Cardiac septum (tissue), 1 donor: ENCODE data around the gene ITPR2. TPM values are rescaled to one million over a fixed set of nuclear protein-coding genes. Genes with fewer than 3 reads are reported as not detected.

Experiments used
- DNase-seq: peaks from one replicate; pipeline ENCODE4 v3.0.0-alpha.2; 2020; ENCODE audit warnings: low spot score
- intact Hi-C: fragments of 100-400 bp; cut with DNase I; formaldehyde crosslinking; loops from one replicate; pipeline ENCODE4 v1.14.0; 2022
- total RNA-seq: library from RNA; stranded (reverse); fragmentation: NEBNext Ultra II Directional; extraction: Animal tissue kit (Norgen Biotek cat#: 25700); gene quantifications from one replicate; pipeline ENCODE4 v1.2.1, GENCODE V29; 2021
- donor health status: DM: no; HTN: no; CAD: no.

The ITPR2 gene
- total RNA-seq, 1 donor from 2014 or later: 20.9 TPM

DNA sequence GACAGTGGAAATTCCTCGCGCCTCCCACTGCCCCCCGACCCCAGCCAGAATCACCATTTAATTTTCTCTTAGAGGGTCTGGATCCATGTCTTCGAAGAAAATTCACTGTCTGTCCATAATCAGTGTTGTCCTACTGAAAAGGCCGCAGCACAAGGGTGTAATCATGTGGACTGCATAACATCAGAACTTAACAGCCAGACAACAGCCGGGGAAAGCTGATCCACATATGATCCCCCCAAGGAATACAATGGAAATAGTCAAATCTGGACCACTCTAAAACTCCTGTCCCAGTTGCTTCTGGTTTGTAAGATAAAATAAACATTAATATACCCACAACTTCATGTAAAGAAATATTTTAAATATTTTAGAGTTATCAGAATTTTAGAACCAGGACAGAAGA, 460.1 kb downstream of the ITPR2 start:
- intact Hi-C loops: no loop called here
- DNase-seq: no peak

DNA sequence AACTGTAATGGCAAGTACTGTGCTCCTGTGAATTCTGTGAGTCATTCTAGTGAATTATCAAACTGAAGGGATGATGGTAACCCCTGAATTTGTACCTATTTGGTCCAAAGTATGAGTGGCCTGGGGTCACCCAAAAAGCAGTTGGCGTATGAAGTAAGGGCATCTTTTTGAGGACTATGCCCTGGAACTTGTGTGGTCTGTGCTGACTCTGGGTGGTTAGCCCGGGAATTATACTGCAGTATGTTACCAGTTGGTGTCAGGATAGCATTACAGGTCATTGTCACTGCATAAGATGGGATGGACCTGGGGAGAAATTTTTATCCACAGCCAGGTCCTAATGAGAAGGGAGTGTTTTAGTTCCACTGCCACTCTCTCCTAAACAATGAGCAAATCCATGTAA, 462.9 kb downstream of the ITPR2 start:
- intact Hi-C loops: no loop called here
- no peak for DNase-seq

DNA sequence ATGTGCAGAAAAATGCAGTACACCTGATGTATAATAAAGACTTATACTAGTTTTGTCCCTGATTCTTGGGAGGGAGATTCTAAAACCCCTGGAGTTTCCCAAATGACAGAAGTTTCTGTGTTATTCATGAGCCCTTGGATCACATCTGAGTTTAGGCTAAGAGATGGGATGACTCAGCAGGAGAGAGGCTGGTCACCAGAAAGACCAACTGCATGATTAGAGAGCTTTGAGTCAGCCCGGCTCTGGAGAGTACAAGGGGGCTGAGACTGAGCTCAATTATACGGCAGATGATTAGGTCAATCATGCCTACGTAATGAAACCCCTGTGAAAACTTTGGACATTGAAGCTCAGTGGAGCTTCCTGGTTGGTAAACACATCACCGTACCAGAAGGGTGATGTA, 463.4 kb downstream of the ITPR2 start:
- intact Hi-C loops: no loop called here
- no peak for DNase-seq

DNA sequence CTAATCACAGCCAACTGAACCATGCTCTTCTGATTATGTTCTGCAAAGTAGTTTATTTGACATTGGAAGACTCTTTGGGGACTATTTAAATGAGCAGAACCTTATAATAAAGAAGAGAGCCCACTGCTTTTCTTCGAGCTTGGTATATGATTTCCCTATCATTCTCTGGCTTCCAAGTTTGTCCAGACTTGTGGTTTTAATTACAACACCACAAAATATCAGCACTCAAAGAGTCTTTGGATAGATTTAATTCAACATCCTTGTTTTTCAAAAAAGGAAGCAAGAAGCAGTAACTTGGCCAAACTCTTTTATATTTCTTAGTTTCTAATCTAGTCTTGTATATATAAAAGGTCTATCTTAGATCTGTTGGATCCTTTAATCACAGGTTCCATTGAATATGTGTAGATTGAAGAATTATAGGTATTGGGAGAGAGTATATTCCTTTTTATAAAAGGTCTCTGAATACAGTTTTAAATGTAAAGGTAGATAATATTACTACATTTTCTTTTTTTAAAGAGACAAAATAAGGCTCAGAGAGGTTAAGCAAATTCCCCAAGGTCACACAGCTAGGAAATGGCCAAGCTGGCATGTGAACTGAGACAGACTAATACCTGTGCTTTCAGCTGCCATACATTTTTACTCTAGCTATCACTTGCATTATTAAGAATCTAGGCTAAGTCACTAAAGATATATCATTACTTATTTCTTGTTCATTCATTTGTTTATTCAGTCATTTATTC, 464.8 kb downstream of the ITPR2 start:
- DNase-seq: no peak
- intact Hi-C loops: no loop called here

DNA sequence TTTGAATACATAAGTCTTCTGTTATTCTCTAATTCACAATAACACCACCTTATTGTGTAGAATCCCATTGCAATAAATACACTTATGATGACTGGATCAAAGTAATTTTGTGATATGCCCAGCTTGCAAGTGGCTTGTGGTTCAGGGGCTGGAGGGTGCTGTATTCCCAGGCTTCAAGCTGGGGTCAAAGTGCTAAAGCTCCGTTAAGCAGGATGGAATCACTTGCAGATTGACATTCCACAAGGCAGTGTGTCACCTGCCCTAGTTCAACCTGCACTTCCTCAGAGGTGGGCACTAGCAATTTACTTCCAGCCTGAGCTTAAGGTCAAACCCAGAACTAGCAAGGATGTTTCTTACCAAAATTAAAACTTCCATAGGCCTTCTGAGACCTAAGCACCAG, 471.0 kb downstream of the ITPR2 start:
- intact Hi-C loops: no loop called here
- DNase-seq: no peak

DNA sequence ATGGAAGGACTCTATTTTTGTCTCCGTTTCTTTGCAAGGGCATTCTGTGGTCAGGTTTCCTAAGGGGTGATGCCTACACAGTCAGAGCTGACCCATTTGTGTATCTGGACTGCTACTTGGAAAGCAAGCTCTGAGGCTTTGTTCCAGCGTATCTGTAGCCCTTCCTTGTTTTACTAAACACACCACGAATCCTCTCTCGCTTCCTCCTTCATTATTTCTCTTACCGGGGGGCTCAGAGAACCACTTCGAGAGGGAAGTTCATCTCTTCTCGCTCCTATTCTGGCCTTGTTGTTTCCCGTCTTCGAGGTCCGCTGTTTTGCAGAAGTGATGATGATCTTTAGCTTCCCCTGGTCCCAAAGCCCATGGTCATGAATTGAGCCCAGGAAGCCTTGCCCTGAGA, 472.9 kb downstream of the ITPR2 start:
- intact Hi-C loops: no loop called here

DNA sequence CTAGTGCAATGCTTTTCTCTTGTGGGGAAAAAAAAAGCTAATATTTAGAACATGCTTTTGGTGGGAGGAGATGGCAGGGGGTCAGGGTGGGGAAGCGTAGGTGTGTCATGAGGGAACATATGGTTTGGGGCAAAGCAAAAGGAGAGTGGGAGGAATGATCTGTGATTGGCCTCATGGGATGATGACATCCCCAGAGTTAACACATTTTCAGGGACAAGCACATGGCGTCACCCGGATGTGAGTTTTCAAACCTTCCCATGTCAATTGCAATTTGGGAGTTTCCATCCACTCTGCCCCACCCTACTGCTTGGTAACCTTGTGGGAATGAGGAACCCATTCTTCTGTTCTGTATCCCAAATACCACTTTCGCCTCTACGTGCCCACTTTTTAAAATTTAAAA, 473.4 kb downstream of the ITPR2 start:
- intact Hi-C loops: no loop called here
- no peak for DNase-seq

More for the DNA sequence above, 472.9 kb downstream of the ITPR2 start:
- no peak for DNase-seq

DNA sequence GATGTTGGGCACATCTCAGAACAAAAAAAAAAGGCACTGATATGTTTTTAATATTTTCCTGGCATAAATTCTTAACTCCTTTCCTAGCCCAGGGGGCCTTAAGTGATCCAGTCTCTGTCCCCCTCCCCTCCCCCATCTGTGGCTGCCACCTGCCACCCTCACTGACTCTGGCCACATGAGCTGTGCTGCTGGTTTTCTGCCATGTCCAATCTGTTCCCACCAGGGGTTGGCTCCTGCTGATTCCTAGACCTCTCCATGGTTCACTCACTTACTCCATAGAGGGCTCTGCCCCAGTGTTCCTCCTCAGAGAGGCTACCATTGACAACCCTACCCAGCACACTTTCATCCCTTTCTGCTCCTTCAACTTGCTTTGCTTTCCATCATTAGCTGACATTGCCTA, 474.3 kb downstream of the ITPR2 start:
- intact Hi-C loops: no loop called here
- no peak for DNase-seq

DNA sequence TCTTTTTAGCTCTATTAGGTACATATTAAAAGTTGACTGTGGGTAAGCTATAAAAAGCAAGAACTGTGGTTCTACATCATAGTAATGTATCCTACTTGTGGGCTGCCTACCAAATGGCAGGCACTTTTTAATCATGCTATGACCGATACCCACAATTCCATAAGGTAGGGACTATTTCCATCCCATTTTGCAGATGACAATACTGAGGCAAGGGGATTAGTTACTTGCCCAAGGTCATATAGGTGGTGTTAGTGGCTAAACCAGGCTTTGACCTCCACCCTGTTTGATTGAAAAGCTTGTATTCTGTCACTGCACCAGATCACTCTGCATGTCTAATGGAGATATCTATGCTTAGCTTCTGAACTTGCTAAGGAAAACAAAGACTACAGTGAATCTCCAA, 485.7 kb downstream of the ITPR2 start:
- intact Hi-C loops: no loop called here
- no peak for DNase-seq

DNA sequence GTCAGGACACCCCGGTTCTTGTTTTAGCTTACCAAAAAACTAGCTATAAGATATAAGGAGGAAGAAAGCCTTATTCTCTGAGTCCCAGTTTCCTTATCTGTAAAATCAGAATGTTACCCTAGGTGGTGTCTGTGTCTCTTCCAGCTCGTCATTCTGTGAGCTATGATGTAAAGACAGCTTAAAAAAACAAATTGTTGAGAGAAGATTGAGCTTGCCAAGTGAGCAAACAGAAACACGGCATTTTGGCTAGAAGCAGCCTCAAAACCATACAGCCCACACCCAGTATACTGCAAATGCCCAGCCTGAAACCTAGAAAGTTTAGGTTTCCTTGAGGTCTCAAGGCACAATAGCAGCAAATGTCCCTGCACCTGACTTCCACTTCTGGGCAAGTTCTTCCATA, 486.3 kb downstream of the ITPR2 start:
- intact Hi-C loops: no loop called here
- DNase-seq: no peak

DNA sequence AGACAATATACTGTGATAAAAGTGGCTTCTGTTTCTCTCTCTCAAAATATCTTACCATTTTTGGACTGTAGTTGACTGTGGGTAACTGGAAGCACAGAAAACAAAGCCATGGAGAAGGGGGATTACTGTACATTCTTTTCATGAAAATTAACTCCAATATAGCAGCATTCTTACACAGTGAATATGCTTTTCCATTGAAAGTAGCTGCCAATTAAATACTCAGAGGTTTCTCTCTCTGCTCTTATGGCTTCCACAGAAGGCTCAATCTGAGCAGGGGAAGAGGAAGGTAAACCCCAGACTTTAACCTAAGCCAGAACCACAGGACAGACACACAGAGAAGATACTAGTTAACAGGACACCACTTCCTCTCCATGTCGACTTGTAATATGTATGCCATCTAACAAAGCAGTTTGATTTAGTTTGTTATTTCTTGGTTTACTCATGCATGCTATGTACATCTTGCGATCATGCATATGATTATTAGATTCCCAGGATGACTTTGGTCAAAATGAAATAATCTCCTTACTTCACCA, 487.5 kb downstream of the ITPR2 start:
- intact Hi-C loops: no loop called here
- DNase-seq: no peak

DNA sequence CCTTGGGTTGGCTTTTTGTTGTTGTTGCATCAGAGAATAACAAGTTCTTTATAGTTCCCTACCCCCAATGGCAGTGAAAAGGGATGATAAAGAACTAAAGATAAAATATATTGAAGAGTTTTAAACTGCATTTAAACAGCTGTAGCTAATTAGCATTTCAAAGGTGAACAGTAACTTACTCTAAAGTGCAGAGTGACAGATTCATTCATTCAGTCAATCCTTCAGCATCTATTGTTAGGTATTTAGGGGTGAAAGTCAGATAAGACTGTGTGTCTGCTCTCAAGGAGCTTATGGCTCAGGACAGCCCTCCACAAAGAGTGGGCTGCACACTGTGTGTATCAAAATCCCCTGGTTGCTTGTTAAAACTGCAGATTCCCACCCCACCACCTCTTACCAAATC, 491.5 kb downstream of the ITPR2 start:
- intact Hi-C loops: no loop called here

DNA sequence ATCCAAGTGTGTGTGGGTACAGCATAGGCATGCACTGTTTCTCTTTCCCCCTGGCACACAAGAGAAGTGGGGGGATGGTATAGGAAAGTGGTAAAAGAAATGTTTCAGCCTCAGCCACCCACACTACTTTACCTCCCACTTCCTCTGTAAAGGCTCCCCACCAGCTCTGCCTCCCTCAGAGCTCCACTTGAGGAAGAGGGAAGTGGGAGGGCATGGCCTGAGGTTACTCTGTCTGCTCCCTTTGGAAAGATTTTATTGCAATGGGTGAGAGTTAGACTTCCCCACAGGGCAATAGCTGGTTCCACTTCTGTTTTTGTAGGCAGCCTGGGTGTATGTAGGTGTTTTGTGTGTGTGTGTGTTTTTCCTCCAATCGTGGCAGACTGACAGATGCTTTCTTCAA, 492.3 kb downstream of the ITPR2 start:
- DNase-seq: no peak
- intact Hi-C loops: no loop called here

More for the DNA sequence above, 491.5 kb downstream of the ITPR2 start:
- no peak for DNase-seq

DNA sequence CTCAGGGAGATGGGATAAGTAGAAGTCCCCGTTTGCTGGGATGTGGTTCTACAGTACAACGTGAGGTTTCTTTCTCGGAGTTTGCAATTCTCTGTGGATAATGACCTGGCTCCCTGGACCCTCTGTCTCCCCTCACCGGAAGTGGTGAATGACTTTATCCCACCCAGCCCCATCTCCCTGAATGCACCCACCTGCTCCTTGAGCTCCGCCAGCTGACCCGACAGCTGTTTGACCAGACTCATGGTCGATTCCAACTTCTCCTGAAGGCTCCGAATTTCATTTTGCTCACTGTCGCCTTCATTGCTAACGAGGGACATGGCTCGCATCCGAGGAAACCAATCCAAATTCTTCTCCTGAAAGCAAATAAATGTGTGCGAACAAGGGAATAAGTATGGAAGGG, 493.0 kb downstream of the ITPR2 start:
- intact Hi-C loops: no loop called here

DNA sequence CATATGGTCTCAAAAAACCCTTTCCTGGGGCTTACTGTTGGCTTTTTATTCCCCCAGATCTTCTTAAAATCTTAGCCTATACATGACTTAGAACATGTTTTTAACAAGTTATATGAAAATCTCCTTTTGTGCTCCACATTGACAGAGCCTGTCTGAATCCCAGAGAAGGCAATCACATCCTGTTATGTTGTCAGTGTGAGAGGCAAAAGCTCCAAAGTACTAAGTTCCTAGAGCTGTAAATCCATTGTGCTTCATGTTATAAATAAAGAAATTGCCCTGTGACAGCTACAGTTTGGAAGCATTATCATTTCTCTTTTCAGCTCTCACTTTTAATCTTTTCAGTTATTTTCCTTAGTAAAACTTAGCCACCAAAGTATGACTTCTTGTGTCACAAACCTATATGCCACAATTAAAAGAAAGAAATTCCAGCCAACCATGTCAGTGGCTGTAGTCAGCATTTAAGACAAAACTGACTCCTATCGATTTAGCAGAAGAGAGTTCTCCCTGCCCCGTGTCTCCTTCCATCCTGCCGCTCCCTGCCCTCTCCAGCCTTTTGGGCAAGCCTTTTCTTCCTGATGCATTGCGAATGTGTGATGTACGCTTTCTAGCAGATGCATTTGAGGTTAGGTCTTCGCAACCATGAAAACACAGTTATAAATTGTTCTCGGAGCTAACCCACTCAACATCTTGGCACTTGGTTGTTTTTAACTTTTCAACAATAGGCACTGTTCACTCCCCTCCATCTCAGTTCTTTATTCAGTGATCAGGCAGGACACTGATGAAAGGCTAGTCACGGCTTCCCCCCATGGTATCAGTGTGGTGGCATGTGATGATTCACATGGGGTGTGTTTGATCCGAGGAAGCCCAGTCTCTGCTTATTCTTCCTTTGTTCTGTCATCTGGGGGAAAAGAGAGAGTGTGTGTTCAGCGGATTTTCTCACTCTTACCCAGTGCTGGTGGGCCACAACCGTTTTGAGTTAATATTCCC, 494.1 kb downstream of the ITPR2 start:
- DNase-seq: no peak
- intact Hi-C loops: no loop called here

More for the DNA sequence above, 493.0 kb downstream of the ITPR2 start:
- no peak for DNase-seq

DNA sequence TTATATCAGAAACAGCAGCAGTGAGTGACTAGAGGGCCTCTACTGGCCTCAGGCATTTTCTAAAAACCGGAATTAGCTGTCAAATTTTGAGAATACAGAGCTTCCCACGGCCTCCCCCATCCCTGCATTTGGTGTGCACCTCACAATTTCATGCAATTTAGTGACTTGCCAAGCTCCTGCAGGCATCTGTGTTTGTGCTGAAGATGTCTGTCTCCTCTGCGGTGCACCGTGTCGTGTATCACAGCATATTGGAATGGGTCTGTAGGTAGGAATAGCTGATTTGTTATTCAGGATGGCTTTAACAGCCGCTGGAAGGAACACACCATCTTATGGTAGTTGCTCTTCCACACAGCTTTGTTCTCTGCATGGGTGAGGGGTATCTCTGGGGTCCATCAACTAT, 497.3 kb downstream of the ITPR2 start:
- intact Hi-C loops: no loop called here
- DNase-seq: no peak

DNA sequence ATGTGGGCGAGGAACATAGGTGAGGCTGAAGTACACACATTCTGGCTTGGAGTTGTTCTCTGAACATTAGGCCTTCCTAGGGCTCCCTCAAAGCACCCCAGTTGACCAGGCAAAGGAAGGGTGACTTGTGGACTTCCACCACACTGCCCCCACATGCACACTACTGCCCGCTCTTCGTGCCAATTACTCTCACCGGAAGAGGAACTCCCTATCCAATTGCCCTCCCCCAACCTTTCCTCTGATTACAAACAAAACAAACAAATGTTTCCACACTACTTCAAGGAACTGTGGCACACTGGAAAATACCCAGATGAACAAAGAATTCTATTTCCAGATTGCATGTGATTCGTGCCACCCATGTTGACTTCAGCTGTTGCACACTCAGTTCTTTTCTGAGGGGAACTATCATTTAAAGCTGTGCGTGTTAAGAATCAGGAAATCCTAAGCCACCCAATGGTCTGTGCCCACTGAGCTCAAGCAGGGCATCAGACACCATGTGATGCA, 498.3 kb downstream of the ITPR2 start:
- intact Hi-C loops: no loop called here
- no peak for DNase-seq

DNA sequence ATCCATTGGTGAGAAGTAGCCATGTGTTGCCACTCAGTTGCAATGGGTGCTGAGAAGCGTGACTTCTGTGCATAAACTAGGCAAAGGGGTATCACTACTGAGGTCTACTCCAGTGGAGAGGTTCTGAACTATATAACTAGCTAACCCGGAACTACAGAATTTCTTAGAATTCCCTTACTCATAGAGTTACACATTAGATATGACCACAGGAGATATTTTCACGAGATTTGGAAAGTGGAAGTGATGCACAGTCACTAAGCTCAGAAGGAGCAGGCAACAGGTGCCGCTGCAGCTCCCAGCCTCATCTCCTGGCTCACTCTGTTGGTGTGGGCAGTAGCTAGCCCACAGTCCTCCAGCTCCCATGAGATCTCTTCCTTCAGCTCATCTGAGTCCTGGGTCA, 501.0 kb downstream of the ITPR2 start:
- intact Hi-C loops: no loop called here
- no peak for DNase-seq

DNA sequence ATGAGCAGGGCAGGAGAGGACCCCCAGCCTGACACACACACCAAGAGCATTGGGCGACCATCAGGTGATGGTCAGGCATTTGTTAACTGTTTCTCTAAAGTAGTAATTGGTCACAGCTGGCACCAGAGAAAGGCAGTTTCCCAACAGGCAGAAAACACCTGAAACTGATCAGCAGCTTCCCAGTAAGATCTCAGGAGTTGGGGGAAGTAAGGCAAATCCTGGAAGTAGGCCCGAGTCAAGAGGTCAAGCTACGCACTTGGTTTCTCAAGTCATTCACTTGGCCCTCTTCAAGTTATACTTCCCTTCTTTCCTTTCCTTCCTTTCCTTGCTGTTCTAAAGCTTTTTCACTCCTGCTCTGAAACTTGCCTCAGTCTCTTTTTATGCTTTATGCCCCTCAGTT, 501.9 kb downstream of the ITPR2 start:
- no peak for DNase-seq
- intact Hi-C loops: no loop called here

DNA sequence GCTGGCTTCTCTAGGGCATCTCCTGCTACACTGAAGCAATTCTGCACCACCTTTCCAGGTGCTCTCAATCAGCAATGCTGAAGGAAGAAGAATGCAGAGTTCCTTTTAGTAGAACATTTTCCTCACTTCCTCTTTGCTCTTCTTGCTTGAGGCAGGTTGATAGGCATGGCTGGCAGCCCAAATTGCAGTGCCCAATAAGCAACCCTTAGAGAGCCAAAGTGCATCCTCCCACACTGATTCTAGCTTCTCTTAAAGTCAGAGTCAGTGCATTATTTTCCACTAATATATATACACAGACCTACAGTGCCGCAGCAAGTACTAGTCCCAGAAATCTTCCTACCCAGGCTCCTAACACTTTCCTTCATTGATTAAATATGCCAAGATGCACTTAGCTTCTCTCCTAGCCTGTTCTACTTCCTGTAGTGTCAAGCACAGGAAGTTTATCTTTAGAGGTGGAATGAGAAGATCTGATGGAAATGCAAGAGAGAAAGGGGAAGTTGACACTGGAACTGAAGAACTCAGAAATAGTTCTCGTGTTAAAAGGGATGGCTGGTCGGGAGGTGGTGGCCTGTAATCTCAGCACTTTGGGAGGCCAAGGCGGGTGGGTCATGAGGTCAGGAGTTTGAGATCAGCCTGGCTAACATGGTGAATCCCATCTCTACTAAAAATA, 504.9 kb downstream of the ITPR2 start:
- intact Hi-C loops: no loop called here
- DNase-seq: no peak
